ENCODE results near the gene POLR2J2.
"Not testable (repeated sequence)": the region's sequence is repeated elsewhere in the genome, so short reads cannot be mapped to it uniquely, and the experiment has no call there.

The POLR2J2 gene

GRCh38 chr7:102694008-102694407, 22.5 kb upstream of the POLR2J2 start:
- H3K36me3 ChIP-seq (replicated peaks); H3K27ac ChIP-seq; H3K4me3 ChIP-seq (ENCODE audit: low read depth, low read length); in situ Hi-C loops (cut with HindIII; ENCODE audit: low pct_ligation_motif_present, low sequenced_read_pairs); DNase-seq; H3K27me3 ChIP-seq (replicated peaks): not testable (repeated sequence)

DNA sequence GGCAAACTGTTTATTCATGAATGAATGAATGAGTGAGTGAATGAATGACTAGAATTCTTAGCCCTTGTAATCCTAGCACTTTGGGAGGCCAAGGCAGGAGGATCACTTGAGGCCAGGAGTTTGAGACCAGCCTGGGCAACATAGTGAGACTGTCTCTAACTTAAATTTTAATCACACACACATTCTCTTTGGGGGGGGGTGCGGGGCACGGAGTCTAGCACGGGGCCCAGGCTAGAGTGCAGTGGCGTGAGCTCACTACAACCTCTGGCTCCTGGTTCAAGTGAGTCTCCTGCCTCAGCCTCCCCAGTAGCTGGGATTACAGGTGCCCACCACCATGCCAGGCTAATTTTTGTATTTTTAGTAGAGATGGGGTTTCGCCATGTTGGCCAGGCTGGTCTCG, 19.1 kb upstream of the POLR2J2 start:
- in situ Hi-C loops (cut with HindIII; ENCODE audit: low pct_ligation_motif_present, low sequenced_read_pairs), result not testable (repeated sequence)

DNA sequence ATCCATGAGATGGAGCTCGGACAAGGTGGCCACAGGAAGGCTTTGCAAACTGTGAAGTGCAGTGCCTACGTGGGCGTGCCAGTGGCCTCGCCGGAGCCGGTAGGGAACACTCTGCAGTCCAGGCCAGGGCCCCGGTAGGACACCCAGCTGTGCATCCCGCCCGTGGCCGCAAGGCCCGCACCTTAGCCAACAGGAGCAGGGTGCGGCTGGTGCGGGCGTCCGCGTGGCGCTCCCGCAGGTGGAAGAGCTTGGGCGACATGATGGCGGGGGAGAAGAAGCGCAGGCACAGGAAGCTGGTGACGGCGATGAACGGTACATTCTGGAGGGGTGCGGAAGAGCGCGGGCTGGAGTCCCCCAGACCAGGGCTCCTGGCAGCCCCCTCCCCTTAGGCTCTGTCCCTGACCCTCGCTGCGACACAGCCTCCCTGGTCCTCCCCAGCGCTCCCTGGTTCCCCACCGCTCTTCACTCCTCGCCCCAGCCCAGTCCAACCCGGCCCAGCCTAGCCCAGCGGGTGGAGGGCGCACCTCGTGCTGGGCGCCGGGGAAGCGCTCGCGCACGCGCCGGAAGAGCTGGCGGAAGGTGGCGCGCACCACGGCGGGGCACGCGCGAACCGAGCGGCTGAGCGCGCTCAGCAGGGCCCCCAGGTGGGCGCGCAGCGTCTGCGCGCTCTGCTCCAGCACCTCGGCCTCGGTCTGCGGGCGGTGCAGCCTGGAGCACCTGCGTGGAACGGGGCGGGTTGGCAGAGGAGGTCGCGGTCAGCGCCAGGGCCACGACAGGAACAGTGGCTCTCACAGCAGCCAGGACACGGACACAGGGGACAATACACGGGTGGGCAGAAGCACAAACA, 18.2 kb upstream of the POLR2J2 start:
- in situ Hi-C loops (cut with HindIII; ENCODE audit: low pct_ligation_motif_present, low sequenced_read_pairs); H3K27me3 ChIP-seq (replicated peaks); DNase-seq; H3K4me3 ChIP-seq (ENCODE audit: low read depth, low read length); H3K36me3 ChIP-seq (replicated peaks); H3K27ac ChIP-seq: not testable (repeated sequence)

More for the DNA sequence above, 19.1 kb upstream of the POLR2J2 start:
- not testable (repeated sequence) for H3K27me3 ChIP-seq (replicated peaks); DNase-seq; H3K27ac ChIP-seq; H3K4me3 ChIP-seq (ENCODE audit: low read depth, low read length); H3K36me3 ChIP-seq (replicated peaks)

GRCh38 chr7:102688299-102689036, 17.0 kb upstream of the POLR2J2 start:
- H3K36me3 ChIP-seq (replicated peaks); in situ Hi-C loops (cut with HindIII; ENCODE audit: low pct_ligation_motif_present, low sequenced_read_pairs); DNase-seq; H3K4me3 ChIP-seq (ENCODE audit: low read depth, low read length); H3K27me3 ChIP-seq (replicated peaks); H3K27ac ChIP-seq: not testable (repeated sequence)

DNA sequence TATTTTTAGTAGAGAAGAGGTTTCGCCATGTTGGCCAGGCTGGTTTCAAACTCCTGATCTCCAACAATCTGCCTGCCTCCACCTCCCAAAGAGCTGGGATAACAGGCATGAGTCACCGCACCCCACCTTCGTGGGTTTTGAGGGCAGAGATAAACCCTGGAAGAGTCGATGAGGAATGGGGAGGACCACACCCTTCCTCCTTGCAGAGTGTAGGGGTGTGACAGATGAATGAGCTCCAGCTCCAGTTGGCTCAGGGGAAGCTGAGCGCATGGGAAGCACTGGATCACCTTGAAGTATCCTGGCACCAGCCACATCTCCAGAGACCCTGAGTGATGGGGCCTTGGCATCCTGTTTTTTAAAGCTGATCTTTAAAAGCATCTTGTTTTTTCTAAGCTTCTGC, 11.1 kb upstream of the POLR2J2 start:
- H3K36me3 ChIP-seq (replicated peaks); H3K27me3 ChIP-seq (replicated peaks); H3K4me3 ChIP-seq (ENCODE audit: low read depth, low read length); DNase-seq; H3K27ac ChIP-seq; in situ Hi-C loops (cut with HindIII; ENCODE audit: low pct_ligation_motif_present, low sequenced_read_pairs): not testable (repeated sequence)

GRCh38 chr7:102680780-102681179, 9.3 kb upstream of the POLR2J2 start:
- H3K27ac ChIP-seq; DNase-seq; H3K27me3 ChIP-seq (replicated peaks); in situ Hi-C loops (cut with HindIII; ENCODE audit: low pct_ligation_motif_present, low sequenced_read_pairs); H3K36me3 ChIP-seq (replicated peaks); H3K4me3 ChIP-seq (ENCODE audit: low read depth, low read length): not testable (repeated sequence)

GRCh38 chr7:102675545-102675944, 4.1 kb upstream of the POLR2J2 start:
- H3K27me3 ChIP-seq (replicated peaks); H3K27ac ChIP-seq; H3K36me3 ChIP-seq (replicated peaks); DNase-seq; H3K4me3 ChIP-seq (ENCODE audit: low read depth, low read length); in situ Hi-C loops (cut with HindIII; ENCODE audit: low pct_ligation_motif_present, low sequenced_read_pairs): not testable (repeated sequence)

GRCh38 chr7:102673447-102674067, 2.1 kb upstream of the POLR2J2 start:
- not testable (repeated sequence) for H3K27me3 ChIP-seq (replicated peaks)

DNA sequence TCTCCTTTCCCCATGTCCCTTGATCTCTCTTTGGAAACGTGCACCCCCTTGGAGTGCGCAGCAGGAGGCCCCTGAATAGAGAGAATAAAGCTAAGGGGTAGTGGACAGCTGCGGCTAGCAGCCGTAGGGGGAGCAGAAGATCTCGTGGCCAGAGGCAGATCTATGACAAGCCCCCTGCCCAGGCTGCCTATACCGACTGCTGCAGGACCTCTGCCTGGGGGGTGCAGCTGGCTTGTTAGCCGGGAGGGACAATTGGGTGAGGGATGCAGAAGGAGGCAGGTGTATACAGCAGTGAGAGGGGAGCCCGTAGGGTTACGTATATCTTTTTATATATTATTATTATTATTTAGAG, 469 bp upstream of the POLR2J2 start:
- H3K4me3 ChIP-seq (ENCODE audit: low read depth, low read length); H3K27ac ChIP-seq; in situ Hi-C loops (cut with HindIII; ENCODE audit: low pct_ligation_motif_present, low sequenced_read_pairs); DNase-seq; H3K36me3 ChIP-seq (replicated peaks); H3K27me3 ChIP-seq (replicated peaks): not testable (repeated sequence)

More at GRCh38 chr7:102673447-102674067, 2.1 kb upstream of the POLR2J2 start:
- DNase-seq; in situ Hi-C loops (cut with HindIII; ENCODE audit: low pct_ligation_motif_present, low sequenced_read_pairs); H3K36me3 ChIP-seq (replicated peaks); H3K27ac ChIP-seq; H3K4me3 ChIP-seq (ENCODE audit: low read depth, low read length): not testable (repeated sequence)

DNA sequence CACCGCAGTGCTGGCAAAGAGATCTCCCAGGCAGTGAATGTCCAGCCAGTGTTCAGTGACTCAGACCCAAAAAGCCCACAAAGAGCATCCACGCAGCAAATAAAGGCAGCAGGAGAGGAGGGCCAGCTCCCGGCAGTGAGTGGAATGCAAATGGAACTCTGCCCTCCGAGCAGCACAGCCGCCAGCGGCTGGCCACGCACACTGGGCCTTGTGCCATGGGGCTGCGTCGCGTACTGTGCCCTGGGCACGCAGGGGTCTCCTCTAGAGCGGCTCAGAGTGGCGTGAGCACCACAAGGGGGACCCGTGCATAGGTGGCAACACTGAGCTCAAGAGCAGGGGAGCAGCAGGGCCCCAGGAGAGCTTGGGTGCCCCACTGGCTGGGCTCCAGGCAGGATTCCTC, 3.9 kb downstream of the POLR2J2 start:
- H3K27ac ChIP-seq; H3K4me3 ChIP-seq (ENCODE audit: low read depth, low read length); in situ Hi-C loops (cut with HindIII; ENCODE audit: low pct_ligation_motif_present, low sequenced_read_pairs); H3K36me3 ChIP-seq (replicated peaks); H3K27me3 ChIP-seq (replicated peaks); DNase-seq: not testable (repeated sequence)

DNA sequence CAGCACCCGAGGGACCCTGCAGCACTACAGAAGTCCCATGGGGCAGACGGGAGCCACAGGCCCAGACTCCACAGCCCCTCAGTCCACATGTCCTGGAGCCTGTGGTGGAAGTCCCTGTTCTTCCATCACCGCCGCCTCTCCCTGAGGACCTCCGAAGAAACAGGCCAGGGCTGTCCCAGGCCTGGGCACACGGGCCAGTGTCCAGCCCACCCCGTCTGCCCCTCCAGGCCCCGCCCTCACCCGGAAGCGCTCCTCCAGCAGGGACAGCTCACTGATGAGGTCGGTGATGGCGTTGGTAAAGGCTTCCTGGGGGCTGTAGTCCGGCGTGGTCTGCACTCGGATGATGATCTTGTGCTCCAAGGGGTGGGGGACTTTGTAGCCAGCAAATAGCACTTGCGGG, 4.6 kb downstream of the POLR2J2 start:
- H3K4me3 ChIP-seq (ENCODE audit: low read depth, low read length); H3K36me3 ChIP-seq (replicated peaks); H3K27me3 ChIP-seq (replicated peaks); H3K27ac ChIP-seq; in situ Hi-C loops (cut with HindIII; ENCODE audit: low pct_ligation_motif_present, low sequenced_read_pairs); DNase-seq: not testable (repeated sequence)

DNA sequence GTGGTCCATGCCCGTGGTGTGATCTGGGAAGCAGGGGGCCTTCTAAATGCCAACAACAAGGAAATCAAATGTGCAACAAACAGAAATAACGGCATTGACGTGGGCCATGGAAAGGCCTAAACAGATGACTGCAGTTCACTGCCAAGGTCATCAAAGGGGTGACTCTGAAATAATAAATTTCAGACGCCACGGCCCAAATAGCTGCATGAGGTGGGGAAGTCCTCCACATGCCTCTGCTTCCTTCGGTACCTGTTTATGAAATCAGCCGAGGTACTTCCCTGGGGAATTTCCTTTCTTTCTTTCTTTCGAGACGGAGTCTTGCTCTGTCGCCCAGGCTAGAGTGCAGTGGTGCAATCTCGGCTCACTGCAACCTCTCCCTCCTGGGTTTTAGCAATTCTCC, 6.7 kb downstream of the POLR2J2 start:
- H3K27me3 ChIP-seq (replicated peaks); H3K36me3 ChIP-seq (replicated peaks); in situ Hi-C loops (cut with HindIII; ENCODE audit: low pct_ligation_motif_present, low sequenced_read_pairs); H3K4me3 ChIP-seq (ENCODE audit: low read depth, low read length); DNase-seq; H3K27ac ChIP-seq: not testable (repeated sequence)

DNA sequence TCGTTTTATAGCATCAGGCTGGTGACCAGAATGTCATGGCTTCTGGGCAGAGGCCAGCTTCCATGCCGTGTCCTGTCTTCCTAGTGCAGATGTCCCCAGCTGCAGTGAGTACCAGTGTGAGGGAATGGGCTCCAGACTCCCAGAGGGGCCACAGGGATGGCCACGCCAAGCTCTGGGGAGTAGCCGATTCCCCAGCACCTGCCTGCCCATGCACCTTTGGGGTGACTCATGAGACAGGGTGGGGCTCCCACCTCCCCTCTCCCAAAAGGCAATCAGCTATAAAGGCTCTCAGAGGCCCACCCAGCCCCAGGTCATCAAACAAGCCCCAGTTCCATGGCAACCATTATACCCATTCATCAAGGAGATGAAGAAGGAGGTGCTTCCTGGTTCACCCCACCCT, 21.5 kb downstream of the POLR2J2 start, which contains the start of gene SPDYE2B:
Gene SPDYE2B, plus strand, starts transcription at position 396 of the 400 bp plus-strand sequence. CDS start 2,030 bp downstream, outside the sequence.
- H3K4me3 ChIP-seq (ENCODE audit: low read depth, low read length); H3K27ac ChIP-seq; H3K27me3 ChIP-seq (replicated peaks); H3K36me3 ChIP-seq (replicated peaks); in situ Hi-C loops (cut with HindIII; ENCODE audit: low pct_ligation_motif_present, low sequenced_read_pairs); DNase-seq: not testable (repeated sequence)

DNA sequence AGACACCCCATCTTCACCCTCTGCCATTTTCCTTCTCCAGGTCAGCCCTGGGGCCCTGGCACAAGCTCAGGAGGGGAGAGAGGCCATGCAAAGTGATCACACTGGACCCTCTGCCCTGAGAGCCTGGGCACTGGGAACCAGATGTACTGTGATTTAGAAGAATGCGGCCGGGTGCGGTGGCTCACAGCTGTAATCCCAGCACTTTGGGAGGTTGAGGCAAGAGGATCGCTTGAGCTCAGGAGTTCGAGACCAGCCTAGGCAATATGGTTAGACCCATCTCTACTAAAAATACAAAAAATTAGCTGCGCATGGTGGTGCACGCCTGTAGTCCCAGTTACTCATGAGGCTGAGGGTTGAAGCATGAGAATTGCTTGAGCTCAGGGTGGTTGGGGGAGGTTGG, 23.6 kb downstream of the POLR2J2 start:
- DNase-seq; in situ Hi-C loops (cut with HindIII; ENCODE audit: low pct_ligation_motif_present, low sequenced_read_pairs); H3K4me3 ChIP-seq (ENCODE audit: low read depth, low read length); H3K27me3 ChIP-seq (replicated peaks); H3K36me3 ChIP-seq (replicated peaks); H3K27ac ChIP-seq: not testable (repeated sequence)

Measured in brain microvascular endothelial cell (primary cell).